Hepatic stellate cell (primary cell): ENCODE data around the gene GEN1.

Experiments used
- DNase-seq: peaks from one replicate; pipeline ENCODE4 v3.0.0; 2011; ENCODE audit warnings: low spot score

Gene GEN1

GRCh38 chr2:17795309-17795708 is 41.4 kb downstream of the GEN1 start:
- no peak for DNase-seq

GRCh38 chr2:17798338-17798737 is 44.4 kb downstream of the GEN1 start:
- no peak for DNase-seq

- DNase-seq, result no peak
Observed at GRCh38 chr2:17799301-17800120, 45.6 kb downstream of the GEN1 start.

GRCh38 chr2:17800219-17800618 is 46.3 kb downstream of the GEN1 start:
- DNase-seq, result no peak

- no peak for DNase-seq
Observed at GRCh38 chr2:17800693-17801458, 46.9 kb downstream of the GEN1 start.

GRCh38 chr2:17803497-17803896 is 49.6 kb downstream of the GEN1 start:
- no peak for DNase-seq

- no peak for DNase-seq
Observed at GRCh38 chr2:17804358-17804757, 50.4 kb downstream of the GEN1 start.

- DNase-seq, result no peak
Observed at GRCh38 chr2:17805166-17805565, 51.2 kb downstream of the GEN1 start.

- no peak for DNase-seq
Observed at GRCh38 chr2:17805717-17806363, 51.9 kb downstream of the GEN1 start.

- peak; percentile 60 for DNase-seq
Observed at GRCh38 chr2:17813010-17813741, 59.2 kb downstream of the GEN1 start.

GRCh38 chr2:17813742-17814473 is 60.0 kb downstream of the GEN1 start:
- peak; percentile 83 for DNase-seq

- DNase-seq, result no peak
Observed at GRCh38 chr2:17814601-17815000, 60.7 kb downstream of the GEN1 start.

GRCh38 chr2:17815468-17816184 is 61.7 kb downstream of the GEN1 start:
- no peak for DNase-seq

- DNase-seq, result no peak
Observed at GRCh38 chr2:17816396-17817245, 62.7 kb downstream of the GEN1 start, which contains the start of gene MSGN1. TSS of gene MSGN1 (plus strand) at chr2:17816460. CDS start at chr2:17816519, 59 bp downstream.

- DNase-seq, result no peak
Observed at GRCh38 chr2:17818235-17818815, 64.4 kb downstream of the GEN1 start.

- no peak for DNase-seq
Observed at GRCh38 chr2:17821080-17821479, 67.1 kb downstream of the GEN1 start.

GRCh38 chr2:17821535-17822444 is 67.9 kb downstream of the GEN1 start:
- no peak for DNase-seq

- no peak for DNase-seq
Observed at GRCh38 chr2:17822445-17823117, 68.6 kb downstream of the GEN1 start.
